ENCODE data around the gene RPA1. TPM values are rescaled to one million over a fixed set of nuclear protein-coding genes. Genes with fewer than 3 reads are reported as not detected.
"Not testable (repeated sequence)": the region's sequence is repeated elsewhere in the genome, so short reads cannot be mapped to it uniquely, and the experiment has no call there.

RPA1 gene
- total RNA-seq, 1 donor from 2014 or later = 72.0 TPM

- Histone ChIP-seq H3K27ac (replicated peaks) (peak overlapping the region; percentile 83), H3K36me3 (no peaks in the 10 kb centered on the region), H3K9me3 (replicated peaks) (no peaks in the 10 kb centered on the region), H3K4me3 (no peak overlapping the region), H3K4me1 (peaks cover 53% of the 10 kb centered on the region), H3K27me3 (ENCODE audit: low read depth) (no peaks in the 10 kb centered on the region)
- no peak for DNase-seq
- intact Hi-C loops (cut with micrococcal nuclease) = no loop called here
- TF ChIP-seq CTCF (IDR thresholded peaks at IDR 0.05; ENCODE audit: borderline replicate concordance) = no peak
These were observed 33.0 kb upstream of the RPA1 start for GRCh38 chr17:1796800-1797199.

- Histone ChIP-seq H3K4me3 (no peak overlapping the region), H3K27me3 (ENCODE audit: low read depth) (no peaks in the 10 kb centered on the region), H3K27ac (replicated peaks) (peak overlapping the region; percentile 83), H3K9me3 (replicated peaks) (no peaks in the 10 kb centered on the region), H3K4me1 (peaks cover 48% of the 10 kb centered on the region), H3K36me3 (no peaks in the 10 kb centered on the region)
- no peak for TF ChIP-seq CTCF (IDR thresholded peaks at IDR 0.05; ENCODE audit: borderline replicate concordance)
- peak; percentile 45 for DNase-seq
- intact Hi-C loops (cut with micrococcal nuclease) = no loop called here
These were observed 32.5 kb upstream of the RPA1 start for GRCh38 chr17:1797323-1797722.

- Histone ChIP-seq H3K4me1 (peaks cover 43% of the 10 kb centered on the region), H3K27ac (replicated peaks) (peak overlapping the region; percentile 83)
- intact Hi-C loops (cut with micrococcal nuclease); DNase-seq; H3K9me3 ChIP-seq (replicated peaks); H3K36me3 ChIP-seq; H3K27me3 ChIP-seq (ENCODE audit: low read depth); H3K4me3 ChIP-seq: not testable (repeated sequence)
These were observed 32.0 kb upstream of the RPA1 start for GRCh38 chr17:1797846-1798245.

- Histone ChIP-seq H3K27me3 (ENCODE audit: low read depth) (no peaks in the 10 kb centered on the region), H3K36me3 (peaks cover 15% of the 10 kb centered on the region), H3K4me3 (no peak overlapping the region), H3K27ac (replicated peaks) (peak overlapping the region; percentile 72), H3K4me1 (peaks cover 42% of the 10 kb centered on the region), H3K9me3 (replicated peaks) (no peaks in the 10 kb centered on the region)
- DNase-seq = peak; percentile 57
- TF ChIP-seq CTCF (IDR thresholded peaks at IDR 0.05; ENCODE audit: borderline replicate concordance) = peak; percentile 24
- intact Hi-C loops (cut with micrococcal nuclease) = loop anchor here (10.0 kb wide), 1 partner anchor 135 kb away; no protein-coding TSS in a partner anchor
These were observed 29.6 kb upstream of the RPA1 start for GRCh38 chr17:1800240-1800639.

- DNase-seq = no peak
- Histone ChIP-seq H3K4me3 (no peak overlapping the region), H3K36me3 (peaks cover 15% of the 10 kb centered on the region), H3K27ac (replicated peaks) (peak overlapping the region; percentile 72), H3K4me1 (peaks cover 42% of the 10 kb centered on the region), H3K9me3 (replicated peaks) (no peaks in the 10 kb centered on the region), H3K27me3 (ENCODE audit: low read depth) (no peaks in the 10 kb centered on the region)
- intact Hi-C loops (cut with micrococcal nuclease) = loop anchor here (10.0 kb wide), 1 partner anchor 136 kb away; no protein-coding TSS in a partner anchor
- TF ChIP-seq CTCF (IDR thresholded peaks at IDR 0.05; ENCODE audit: borderline replicate concordance) = no peak
These were observed 29.1 kb upstream of the RPA1 start for GRCh38 chr17:1800712-1801111.

- no peak for TF ChIP-seq CTCF (IDR thresholded peaks at IDR 0.05; ENCODE audit: borderline replicate concordance)
- H3K4me3 ChIP-seq = no peak overlapping the region
- no peaks in the 10 kb centered on the region for H3K27me3 ChIP-seq (ENCODE audit: low read depth)
- intact Hi-C loops (cut with micrococcal nuclease) = loop anchor here (10.0 kb wide), 1 partner anchor 138 kb away; no protein-coding TSS in a partner anchor
- H3K27ac ChIP-seq (replicated peaks) = no peak overlapping the region
- peaks cover 26% of the 10 kb centered on the region for H3K4me1 ChIP-seq
- DNase-seq = no peak
- no peaks in the 10 kb centered on the region for H3K9me3 ChIP-seq (replicated peaks)
- peaks cover 15% of the 10 kb centered on the region for H3K36me3 ChIP-seq
These were observed 27.4 kb upstream of the RPA1 start for GRCh38 chr17:1802429-1802828.

All from left ventricle myocardium inferior (tissue), 1 donor.